SHP77 (cell line): Measurements from ENCODE around the gene XPA.
A peak's percentile ranks its signal among the peaks of the same experiment; 100 is the strongest.
"Not testable (repeated sequence)": the region's sequence is repeated elsewhere in the genome, so short reads cannot be mapped to it uniquely, and the experiment has no call there.

Source experiments
- DNase-seq, 2 experiments: peaks; one replicate each; lab custom pipeline; 2025; lab: John Stamatoyannopoulos, UW

The XPA gene

DNA sequence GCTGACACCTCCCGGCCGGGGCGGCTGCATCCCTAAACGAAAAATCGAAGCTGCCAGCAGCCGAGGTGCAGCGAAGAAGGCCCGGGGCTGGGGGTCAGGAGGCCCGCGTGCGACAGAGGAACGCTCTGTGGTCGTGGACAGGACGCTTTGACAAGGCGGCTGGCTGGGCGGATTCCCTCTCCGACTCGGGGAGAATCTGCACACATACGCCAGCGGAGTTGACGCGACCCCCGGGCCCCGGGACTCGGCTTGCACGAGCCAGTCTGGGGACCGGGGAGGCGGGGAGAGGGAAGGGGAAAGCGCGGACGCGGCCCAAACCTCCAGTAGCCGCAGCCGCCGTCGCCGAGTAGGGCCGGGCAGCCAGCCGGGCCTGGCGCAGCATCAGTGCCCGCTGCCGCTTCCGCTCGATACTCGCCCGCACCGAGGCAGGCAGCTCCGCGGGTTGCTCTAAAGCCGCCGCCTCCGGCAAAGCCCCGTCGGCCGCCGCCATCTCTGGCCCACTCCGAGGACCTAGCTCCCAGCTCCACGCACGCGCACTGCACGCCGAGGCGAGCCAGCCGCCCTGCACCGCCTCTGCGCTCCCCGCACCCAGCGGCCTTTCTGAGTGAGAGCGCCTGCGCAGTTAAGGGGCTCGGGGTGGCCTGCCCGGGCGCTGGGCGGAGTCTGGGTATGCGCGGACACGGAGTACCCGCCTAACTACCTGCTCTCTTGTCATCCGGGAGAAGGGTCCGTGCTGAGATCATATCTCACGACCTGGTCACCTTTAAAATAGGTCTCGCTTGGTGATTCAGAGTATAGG lies at the start of gene XPA:
XPA (minus strand) TSS at position 538 of the 799 bp plus-strand sequence; CDS start at position 490, 48 bp downstream.
- peak; percentile 87 to 96 for DNase-seq

DNA sequence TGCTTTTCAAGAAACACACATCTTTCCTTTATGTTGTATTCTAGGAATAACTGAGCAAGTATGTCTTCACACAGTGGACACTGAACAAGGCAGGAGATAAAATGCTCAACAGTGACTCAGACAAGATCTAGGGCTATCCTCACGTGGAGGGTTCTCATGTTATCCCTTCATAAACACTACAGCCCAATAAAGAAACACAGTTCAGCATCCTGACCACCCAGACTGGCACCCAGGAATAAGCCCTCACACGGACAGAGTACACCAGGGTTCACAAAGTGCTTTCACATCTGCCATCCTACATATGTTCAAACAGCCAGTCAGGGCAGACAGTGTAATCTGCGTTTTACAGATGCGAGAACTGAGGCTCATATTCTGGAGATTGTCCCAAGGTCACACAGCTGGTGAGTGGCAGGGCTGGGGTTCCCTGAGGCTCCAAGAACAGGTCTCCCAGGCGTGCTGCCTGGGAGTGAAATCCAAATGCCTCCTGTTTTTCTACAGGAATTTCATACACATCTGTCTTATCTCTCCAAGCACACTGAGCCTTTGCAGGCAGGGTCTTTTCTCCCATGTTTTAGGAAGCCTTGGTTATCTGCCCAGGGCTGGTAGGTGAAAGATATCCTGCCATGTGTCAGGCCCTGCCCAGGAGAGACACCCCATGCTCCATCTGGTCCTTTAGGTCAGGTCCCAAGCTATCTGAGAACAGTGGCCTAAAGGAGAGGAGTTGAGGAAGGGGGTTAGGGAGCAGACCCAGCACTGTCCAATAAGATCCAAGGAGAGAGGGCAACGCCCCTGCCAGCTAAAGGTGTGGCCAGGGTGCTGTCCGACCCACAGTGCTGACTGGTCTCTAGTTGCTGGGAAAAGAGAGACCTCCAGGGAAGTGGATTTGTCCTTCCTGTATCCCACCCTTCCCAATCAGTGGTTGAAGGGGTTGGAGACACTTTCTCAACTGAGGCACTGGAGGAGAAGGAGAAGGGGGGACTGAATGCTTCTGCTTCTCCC lies 47.9 kb upstream of the XPA start:
- DNase-seq = no peak

DNA sequence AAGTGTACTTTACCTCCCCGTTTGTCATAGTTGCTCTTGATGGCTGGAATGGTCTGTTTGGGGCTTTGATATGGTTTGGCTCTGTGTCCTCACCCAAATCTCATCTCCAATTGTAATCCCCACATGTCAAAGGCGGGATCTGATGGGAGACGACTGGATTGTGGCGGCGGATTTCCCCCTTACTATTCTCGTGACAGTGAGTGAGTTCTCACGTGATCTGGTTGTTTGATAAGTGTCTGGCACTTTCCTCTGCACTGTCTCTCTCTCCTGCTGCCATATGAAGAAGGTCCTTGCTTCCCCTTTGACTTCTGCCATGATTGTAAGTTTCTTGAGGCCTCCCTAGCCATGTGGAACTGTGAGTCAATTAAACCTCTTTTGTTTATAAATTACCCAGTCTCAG lies 46.9 kb upstream of the XPA start:
- not testable (repeated sequence) for DNase-seq

DNA sequence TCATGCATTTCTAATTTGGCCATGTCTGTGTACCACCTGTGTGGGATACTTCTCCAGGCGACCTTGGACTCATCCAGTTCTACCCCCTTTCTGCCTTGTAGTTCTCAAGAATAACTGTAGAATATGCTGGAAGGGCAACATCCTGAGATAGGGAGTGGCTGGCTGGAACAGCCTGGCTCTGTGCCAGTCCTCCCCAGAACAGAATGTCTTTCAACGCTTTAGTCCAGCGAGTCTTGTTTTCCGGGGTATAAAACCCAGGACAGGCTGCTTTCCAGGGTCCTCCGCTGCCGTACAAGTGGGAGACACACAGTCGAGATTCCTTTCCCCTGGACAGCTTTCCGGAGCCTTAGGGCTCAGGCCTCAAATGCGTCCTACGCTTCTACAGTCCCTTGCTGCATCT lies 45.4 kb upstream of the XPA start:
- no peak for DNase-seq

DNA sequence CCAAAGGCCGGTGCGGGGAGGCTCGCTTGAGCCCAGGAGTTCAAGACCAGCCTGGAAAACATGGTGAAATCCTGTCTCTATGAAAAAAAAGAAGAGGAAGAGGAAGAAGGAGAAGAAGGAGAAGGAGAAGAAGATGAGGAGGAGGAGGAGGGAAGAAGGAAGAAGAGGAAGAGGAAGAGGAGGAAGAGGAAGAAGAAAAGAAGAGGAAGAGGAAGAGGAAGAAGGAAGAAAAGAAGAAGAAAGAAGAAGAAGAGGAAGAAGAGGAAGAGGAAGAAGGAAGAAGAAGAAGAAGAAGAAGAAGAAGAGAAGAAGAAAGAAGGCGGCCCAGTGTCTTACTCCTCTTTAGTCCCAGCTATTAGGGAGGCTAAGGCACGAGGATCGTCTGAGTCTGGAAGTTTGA lies 44.8 kb upstream of the XPA start:
- DNase-seq = no peak

DNA sequence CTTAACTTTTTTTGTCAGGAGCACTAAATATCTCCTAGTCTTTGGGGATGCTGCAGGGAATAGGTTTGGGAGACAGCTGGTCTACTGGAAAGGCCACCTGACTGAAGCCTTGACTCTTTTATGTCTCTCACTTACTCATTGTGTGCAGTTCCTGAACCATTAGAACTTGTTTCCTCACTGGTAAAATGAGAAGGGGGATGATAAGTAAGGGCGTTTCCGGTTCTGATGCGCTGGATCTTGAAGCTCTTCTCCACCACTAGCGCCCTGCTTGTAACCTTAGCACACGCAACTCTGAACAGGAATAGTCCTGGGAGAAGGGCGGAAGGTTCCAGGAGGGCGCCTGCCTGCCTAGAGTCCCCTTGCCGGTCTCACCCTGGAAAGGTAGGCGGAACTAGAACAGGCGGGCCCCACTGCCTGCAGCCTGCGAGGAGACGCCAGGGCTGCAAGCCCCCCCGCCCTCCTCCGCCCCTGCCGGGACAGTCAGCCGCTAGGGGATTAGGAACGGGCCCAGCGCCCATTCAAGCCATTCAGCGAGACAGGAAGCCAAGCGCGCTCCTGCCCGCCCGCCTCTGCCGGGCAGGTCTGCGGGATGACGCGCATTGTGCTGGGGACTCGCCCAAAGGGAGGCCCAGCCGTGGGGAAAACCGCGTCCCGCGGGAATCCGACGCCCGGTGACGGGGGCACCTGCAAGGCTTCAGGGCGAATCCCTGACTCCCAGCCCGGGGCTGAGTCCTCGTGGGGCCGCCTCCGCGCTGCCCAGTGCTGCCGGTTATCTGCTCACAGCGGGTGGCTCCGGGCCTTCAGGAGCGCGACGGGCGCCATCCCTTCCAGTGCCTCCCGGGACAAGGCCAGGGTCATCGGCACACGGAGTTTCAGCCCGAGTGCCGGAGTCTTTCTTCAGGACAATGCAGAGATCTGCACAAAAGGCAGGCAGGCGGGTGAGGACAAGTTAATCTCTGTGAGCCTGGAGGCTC lies 44.0 kb upstream of the XPA start:
- no peak for DNase-seq

DNA sequence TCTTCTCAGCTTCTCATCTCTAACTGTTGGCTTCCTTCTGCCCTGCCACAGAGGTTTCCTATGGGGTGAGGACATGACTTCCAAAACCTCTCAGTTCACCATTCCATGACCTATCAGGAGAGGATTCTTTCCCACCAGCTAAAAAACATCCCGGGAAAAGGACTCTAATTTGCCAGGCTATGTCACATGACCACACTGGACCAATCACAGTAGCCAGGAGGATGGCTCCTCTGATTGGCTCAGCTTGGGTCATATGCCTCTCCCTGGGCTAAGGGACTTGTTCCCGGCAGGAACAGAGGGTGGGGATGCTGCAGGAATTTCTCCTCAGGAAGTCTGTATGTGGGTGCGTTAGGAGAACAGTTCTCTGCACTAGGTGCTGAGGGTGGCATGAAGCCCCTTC lies 40.3 kb upstream of the XPA start:
- peak in 1 of 2 experiments; percentile 24 for DNase-seq

DNA sequence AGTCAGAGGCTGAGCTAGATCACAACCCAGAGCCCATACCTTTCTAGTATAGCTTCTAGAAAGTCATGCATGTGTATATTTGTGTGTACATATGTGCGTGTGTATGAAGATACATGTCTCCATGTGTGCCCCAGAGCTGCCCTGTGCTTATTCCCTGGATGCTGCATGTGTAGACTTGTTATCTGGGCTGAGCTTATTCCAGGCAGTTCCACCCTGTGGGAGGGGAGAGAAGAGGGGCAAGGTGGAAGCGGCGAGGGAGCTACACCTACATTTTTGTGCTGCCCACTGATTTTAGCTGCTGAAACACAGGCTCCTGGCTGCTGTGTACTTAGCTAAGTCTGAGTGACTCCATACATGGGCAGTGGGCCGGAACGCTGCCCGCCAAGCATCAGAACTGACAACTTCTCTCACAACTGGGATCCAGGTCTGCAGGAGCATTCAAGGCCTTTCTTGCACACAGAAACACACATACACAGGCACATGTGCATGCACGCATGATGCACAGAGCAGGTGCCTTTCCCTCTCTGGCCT lies 38.0 kb upstream of the XPA start:
- no peak for DNase-seq

DNA sequence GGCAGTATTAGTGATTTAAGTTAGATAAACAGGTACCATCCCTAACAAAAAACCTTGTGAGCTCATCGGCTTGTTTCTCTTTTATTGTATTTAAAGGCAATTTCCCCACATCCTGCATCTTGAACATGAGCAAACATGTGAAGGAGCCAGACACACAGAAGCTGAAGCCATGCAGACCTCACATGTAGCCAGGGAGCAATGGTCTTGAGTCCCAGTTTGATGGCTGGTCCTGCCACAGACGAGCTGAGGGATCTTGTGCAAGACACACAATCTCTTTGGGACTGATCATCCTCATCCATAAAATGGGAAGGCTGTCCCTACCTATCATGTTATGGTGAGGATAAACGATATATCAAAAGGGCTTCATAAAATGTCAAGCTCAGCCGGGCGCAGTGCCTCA lies 29.6 kb upstream of the XPA start:
- no peak for DNase-seq

DNA sequence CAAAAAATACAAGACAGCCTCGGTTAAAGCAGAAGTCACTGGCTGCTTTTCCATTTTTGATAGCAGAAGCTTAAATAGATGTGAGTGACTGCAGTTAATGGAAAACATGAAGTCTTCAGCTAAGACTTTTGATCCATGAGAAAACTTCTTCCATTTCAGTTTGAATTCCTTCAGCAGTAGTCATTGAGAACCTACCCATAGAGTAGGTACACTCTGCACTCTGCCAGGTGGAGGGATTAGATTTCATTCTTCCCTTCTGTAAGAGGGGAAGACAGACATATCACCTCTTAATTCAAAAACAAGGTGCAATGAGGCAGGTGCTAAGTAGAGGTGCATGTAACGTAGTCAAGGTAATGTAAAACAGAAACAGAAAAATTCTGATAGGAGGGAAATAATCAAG lies 26.7 kb upstream of the XPA start:
- no peak for DNase-seq

DNA sequence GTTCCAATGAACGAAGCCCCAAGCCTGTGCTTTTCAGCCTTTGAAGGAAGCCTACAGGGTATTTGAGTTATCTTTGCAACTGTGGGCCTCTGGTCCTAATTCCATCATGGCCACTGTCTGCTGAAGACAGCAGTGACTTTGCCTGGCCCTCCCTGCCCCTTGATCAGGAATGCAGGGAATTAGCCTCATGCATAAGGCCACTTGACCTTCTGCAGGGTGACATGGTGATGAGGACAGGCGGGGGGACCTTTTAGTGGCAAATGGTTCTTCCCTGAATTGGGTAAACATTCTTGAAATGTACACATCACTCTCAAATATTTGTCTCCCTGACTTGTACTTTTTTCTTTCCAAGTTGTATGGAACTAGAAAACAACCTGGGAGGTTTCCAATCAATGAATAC lies 25.2 kb upstream of the XPA start:
- DNase-seq = no peak

DNA sequence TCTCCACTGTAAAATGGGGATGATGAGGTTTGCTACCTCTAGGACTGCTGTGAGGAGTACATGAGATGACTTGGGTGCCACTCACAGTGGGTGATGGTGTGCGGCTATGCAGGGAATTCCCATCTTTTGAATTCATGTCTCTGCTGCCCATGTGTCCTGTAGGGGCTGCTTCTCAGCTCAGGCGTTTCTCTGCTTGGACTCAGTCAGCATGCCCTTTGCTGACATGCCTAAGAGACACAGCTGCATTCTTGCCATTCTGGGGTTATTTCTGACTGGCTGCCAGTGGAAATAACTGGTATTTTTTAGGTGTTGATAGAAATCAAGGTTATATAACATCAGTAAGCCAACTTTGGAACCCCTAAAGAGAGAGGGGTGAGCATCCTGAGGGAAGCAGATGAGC lies 24.3 kb upstream of the XPA start:
- no peak for DNase-seq

DNA sequence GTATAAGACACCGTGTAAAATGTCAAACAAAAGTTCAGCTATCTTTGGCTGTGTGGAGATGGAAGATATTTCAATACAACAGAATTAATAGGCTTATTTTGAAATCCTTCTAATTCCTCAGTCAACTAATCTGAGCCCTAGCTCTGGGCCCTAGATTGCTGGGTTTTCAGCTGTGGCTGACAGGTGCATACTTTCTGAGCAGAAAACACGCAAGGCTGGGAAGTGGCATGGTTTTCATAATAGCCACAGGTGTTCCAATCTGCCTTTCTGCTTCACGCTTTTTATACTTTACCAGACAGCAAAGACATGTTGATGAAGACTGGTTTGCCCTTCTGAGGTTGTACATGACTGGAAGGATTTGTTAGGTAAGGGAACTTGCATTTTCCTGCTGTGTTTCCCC lies 20.7 kb upstream of the XPA start:
- DNase-seq = no peak

DNA sequence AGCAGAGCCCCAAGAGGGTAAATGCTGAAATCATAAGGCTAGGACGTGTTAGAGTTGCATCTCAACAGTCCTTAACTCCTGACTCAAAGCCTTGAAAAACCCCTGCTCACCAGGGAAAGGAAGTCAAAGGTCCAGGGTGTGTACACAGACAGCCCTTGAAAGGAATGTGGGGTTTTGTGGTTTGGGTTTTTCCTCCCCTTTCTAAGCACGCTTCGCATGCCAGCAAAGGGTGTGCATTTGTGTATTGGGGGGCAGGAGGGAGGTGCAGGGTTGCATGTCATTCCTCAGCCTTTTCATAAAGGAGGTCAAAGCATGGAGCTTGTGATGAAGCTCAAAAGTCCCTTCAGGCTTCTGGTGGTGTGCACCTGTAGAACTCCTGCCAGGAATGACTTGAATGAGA lies 17.3 kb upstream of the XPA start:
- DNase-seq = no peak

DNA sequence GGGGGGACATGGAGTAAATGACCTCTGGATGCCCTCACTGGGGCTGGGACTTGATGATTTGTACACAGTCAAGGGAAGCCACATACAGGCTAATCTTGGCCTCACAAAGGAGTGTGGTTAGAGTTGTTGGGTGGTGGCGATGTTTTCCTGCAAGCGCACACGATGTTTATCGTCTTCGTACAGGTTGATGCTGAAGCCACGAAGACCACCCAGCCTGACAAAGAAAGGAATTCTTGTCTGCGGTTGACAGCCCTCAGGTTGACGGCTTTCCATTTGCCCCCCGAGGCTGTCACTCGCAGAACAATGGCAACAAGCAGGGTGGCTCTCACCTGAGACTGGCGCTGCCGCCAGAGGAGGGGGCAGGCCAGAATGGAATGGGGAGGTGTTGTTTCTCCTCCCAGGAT lies 14.1 kb upstream of the XPA start:
- DNase-seq = no peak

DNA sequence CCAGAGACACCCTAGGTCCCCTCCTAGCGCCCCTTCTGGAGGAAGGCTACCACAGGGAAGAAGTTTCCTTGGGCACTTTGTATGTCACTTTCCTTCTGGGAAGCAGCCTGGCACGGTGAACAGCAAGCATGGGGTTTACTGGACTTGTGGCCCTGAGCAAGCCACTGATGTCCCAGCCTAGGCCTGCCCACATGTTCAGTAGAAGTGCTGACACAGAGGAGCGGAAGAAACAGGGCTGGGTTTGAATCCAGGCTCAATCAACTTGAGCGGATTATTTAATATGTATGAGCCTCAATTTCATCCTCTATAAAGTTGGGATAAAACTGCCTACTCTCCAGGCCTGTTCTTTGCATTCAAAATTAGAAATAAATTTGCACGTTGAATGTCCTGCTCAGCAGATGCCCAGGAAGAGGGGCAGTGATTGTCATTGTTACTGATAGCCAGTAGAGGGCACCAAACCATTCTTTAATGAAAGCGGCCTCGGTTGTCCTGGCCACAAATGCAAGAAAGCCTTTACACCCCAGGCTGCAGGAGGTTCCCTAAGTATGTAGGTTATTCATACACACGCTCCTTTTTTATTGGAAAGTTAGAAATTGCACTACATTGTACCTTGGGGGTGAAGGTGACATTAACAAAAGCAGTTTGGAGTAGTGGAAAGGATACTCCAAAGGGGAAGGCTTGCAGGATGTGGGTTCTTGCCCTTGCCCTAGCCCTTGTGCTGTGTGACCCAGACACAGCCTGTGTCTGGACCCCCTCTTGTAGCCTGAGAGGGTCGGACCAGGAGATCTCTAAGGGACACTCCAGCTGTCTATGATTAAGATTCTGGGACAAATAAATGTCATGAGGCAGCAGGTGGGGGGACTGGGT lies 13.4 kb upstream of the XPA start:
- peak; percentile 40 to 44 for DNase-seq

DNA sequence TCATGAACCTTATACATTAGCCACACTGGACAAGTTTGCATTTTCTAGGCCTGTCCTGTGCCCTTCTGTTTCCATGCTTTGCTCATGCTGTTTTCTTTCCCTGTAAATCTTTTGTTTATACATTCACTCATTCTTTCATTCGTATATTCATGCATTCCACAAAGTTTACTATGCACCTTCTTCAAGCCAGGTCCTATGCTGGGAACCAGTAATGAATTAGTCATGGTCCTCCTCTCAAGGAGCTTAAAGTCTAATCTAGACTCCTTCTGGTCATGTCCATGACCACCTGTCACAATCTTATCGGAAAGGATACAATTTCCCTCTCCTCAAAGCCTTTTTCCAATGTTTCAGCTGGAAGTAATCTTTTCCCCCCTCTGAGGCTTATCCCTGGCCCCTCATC lies 9.1 kb upstream of the XPA start:
- no peak for DNase-seq

DNA sequence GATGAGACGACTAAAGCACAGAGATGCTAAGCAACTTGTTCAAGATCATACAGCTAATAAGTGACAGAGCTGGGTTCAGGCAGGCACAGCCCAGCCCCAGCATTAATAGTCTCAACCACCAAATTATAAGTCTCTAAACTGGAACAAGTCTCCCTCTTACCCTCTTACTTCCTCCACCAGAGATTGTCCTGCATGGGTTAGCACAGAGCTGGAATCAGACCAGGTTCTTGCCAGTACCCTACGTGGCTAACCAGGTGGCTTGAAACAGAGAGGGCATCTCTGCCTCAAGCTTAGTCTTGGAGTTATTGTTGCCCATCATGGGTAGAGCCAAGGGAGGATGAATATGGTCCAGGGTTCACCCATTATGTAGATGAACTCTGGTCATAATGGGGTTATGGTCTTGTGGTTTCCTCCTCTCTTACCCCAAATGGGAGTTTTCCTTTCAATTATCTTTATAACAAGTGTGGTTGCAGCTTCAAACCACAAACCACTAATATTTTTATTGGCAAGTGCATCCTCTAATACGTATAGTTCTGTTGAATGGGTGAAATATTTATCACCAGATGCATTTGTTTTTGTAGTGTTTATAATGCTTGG lies 8.3 kb upstream of the XPA start:
- DNase-seq = no peak

DNA sequence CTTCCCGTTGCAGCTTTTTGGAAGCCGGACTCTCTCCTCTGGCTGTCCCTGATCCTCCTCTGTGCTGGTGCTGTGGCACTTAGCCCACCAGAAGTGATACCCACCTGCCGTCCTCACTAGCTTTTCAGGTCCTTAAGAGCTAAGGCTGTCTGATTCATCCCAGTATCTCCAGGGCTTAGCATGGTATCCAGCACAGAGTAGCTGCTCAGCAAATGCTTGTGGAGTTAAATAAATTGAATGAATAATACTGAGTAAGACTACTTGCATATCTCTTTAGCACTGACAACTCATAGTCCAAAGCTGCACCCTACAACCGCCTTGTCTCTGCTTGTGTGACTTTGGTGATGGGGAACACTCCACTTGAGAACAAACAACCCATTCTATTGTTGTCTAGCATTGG lies 7.7 kb upstream of the XPA start:
- no peak for DNase-seq

DNA sequence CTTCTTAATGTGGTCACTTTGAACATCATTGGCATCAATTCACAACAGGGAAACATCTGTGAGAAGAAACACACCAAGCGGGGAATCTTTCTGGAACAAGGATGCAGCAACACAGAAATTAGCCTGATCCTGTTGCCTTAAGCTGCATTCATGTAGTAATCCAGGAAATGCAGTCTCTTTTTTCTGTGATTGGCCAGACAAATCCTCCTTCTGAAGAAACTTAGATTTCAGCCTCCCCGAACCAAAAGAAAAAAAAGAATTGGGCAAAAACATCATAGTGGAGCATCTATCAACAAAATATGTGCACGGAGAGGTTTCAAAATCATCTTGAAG lies 7.2 kb upstream of the XPA start:
- DNase-seq = no peak
